KBM-7 (cell line): ENCODE data around the gene C5orf46.

ENCODE experiments used
- DNase-seq: peaks from one replicate; pipeline ENCODE4 v3.0.0-alpha.2; 2015
- in situ Hi-C: fragments of 300-500 bp; cut with MboI; formaldehyde crosslinking; loops from 2 replicates; pipeline ENCODE4 v1.14.3; 2020; ENCODE audit warnings: low sequenced_read_pairs, low pct_unique_long_range_greater_than_20kb, mixed read lengths

Gene C5orf46

DNA sequence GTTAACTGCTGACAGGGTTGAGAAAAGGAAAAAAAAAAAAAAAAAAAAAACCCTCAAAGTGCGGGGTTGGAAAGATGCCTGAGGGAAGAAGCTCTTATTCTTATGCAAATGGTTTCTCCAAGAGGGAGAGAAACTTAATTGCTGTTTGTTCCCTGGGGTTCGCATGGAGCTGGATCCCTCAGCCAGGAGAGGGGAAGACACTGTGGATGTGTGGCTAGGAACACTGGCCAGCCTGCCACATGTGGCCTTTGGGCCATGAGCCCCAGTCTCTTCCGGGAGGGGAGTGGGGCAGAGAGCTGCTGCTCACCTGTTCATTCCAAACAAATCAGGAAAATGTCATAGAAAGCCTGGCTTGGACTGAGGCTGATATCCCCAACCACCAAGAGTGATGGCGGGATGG lies 37.2 kb downstream of the C5orf46 start:
- in situ Hi-C loops = no loop called here
- no peak for DNase-seq

- in situ Hi-C loops = no loop called here
- no peak for DNase-seq
Observed at GRCh38 chr5:147863454-147864158, 42.7 kb downstream of the C5orf46 start.

GRCh38 chr5:147860641-147861025 lies 45.7 kb downstream of the C5orf46 start:
- DNase-seq = no peak
- in situ Hi-C loops = no loop called here

DNA sequence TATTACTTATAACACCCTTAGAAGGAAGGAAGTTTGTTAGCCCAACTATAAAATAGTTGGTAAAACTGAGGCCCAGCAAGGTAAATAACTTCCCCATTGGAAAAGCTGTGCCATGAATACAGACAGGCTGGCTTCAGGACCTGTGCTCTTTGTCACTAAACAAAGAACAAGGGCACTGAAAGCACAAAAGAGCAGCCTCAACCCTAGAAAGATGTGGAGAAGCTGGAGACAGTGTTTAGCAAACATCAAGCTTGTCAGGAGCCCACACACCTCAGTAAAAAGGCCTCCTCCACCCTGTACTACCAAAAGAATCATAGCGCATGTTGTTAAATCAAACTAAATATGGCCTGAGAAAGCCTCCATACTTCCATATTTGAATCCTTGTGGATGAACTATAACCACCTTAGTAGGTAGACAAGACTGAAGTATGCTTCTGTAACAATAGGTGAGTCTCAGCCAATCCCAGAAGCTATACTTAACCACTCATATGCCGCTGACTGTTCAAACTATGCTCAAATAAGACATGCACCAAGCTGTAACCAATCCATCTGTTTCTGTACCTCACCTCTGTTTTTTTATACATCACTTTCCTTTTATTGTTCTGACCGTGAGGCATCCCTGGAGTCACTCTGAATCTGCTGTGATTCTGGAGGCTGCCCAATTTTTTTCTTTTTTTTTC lies 46.2 kb downstream of the C5orf46 start:
- no peak for DNase-seq
- in situ Hi-C loops = no loop called here

DNA sequence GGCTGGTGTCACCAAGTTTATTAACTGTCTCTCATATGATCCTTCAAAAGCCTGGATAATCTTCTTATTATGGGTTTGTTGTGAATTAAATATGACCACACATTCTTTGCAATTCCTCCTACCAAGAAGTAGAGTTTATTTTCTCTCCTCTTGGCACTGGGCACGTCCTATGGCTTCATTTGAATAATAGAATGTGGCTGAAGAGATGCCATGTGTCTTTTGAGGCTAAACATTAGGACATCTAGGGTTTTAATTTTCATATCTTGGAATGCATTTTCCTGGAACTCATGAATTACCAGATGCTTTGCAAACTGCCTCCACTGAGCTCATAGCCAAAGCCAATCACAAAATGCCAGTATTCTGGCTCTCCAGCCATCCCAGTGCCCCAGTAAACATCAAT lies 47.8 kb downstream of the C5orf46 start:
- no peak for DNase-seq
- in situ Hi-C loops = no loop called here

- peak; percentile 57 for DNase-seq
- in situ Hi-C loops = no loop called here
Observed at GRCh38 chr5:147857302-147858129, 48.8 kb downstream of the C5orf46 start.

DNA sequence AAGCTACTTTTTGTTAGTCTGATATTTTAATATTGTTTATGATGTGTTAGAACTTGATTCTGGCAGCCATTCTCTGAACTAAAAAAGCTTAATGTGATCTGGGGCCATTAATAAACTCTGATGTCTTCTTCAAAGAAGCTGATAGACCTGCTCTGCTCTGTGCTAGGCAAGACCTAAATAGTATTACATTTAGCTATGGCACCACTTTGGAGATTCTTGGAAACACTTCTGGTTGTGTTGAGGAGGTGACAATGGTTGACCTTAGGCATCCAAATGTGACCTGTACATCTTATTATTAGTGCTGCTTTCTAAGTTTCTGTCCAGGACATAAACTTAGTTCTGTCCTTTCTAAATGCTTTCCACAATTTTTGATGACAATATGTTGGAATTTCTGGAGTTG lies 49.5 kb downstream of the C5orf46 start:
- DNase-seq = no peak
- in situ Hi-C loops = no loop called here

DNA sequence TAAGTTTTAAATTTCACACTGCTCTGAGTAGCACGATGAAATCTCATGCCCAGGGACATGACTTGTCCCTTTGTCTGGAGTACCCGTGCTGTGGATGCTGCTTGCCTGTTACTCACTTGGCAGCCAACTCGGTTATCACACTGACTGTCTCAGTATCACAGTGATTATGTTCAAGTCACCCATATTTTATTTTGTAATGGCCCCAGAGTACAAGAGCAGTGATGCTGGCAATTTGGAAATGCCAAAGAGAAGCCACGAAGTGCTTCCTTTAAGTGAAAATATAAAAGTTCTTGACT lies 50.6 kb downstream of the C5orf46 start:
- no peak for DNase-seq
- in situ Hi-C loops = no loop called here

DNA sequence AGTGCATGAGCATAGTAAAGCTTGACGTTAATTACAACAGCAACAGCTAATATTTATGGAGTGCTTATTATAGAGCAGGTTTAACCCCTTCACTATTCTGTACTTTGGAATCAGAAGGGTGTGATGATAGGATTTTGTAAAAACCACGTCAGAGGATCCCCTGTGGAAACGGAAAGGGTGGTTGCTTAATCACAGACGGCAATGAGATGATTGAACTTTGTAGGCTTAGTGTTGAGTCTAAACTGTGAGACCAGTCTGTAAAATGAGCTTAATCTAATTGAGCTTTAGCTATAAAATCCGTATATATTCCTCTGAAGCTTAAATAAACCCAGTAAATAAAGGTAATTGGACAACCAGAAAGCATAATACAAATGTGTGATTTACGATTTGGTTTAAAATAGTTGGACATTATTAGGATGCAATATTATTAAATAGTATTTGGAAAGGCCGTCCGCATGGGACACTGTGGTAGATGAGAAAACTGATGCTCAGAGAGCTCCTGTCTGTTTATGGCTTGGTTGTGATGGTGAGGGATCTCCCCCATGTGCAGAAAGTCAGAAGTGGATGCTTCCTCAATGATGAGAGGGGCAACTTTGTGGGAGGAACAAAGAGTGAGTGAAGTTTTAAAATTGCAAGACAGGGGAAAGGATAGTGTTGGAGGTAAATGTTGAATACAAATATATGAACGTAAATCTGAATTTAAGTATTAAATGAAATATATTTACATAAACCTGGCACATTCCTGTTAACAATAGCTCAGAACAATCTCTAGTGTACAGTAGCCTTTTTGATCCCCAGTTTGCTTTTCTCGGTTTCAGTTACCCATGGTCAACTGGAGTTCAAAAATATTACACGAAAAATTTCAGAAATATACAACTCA lies 51.2 kb downstream of the C5orf46 start:
- no peak for DNase-seq
- in situ Hi-C loops = no loop called here

GRCh38 chr5:147854331-147854730 lies 52.0 kb downstream of the C5orf46 start:
- DNase-seq = no peak
- in situ Hi-C loops = no loop called here

GRCh38 chr5:147853372-147853987 lies 52.9 kb downstream of the C5orf46 start:
- in situ Hi-C loops = no loop called here
- DNase-seq = no peak

DNA sequence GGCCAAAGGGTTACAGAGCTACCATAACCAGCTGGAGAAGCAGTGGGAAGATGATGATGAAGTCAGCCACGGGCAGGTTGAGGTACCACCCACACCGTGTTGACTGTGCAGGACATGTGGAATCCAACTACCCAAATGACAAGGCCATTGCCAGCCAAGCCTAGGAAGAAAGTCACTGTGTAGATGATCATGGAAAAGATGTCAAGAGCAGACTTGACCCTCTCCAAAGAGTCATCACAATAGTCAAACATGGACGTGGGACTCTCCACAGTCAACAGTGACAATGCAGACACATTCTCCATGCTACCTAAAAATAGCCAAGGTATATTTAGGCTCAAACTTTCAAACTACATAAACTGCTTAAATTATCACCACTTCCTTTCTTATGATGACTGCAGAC lies 54.0 kb downstream of the C5orf46 start:
- no peak for DNase-seq
- in situ Hi-C loops = no loop called here

DNA sequence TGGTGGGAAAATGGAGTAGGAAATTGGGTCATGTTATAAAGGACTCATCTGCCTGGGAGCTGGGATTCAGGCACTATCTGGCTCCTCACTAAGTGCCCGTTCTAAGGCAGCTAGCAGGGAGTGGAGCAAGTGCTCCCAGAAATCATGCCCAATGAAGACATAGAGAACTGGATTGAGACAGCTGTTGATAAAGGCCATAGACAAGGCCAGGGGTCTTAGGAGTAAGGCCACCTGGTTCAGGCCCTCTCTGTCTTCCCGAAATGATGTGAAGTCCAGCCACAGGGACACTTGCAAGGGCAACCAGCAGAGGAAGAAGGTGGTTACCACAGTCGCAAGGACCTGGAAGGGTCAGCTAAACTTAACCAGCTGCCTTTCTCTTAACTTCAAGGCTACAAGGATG lies 54.8 kb downstream of the C5orf46 start:
- no peak for DNase-seq
- in situ Hi-C loops = no loop called here

GRCh38 chr5:147849226-147849625 lies 57.1 kb downstream of the C5orf46 start:
- in situ Hi-C loops = no loop called here
- no peak for DNase-seq

- DNase-seq = no peak
- in situ Hi-C loops = no loop called here
Observed at GRCh38 chr5:147845618-147846017, 60.7 kb downstream of the C5orf46 start.

GRCh38 chr5:147844846-147845245 lies 61.5 kb downstream of the C5orf46 start:
- in situ Hi-C loops = no loop called here
- no peak for DNase-seq

DNA sequence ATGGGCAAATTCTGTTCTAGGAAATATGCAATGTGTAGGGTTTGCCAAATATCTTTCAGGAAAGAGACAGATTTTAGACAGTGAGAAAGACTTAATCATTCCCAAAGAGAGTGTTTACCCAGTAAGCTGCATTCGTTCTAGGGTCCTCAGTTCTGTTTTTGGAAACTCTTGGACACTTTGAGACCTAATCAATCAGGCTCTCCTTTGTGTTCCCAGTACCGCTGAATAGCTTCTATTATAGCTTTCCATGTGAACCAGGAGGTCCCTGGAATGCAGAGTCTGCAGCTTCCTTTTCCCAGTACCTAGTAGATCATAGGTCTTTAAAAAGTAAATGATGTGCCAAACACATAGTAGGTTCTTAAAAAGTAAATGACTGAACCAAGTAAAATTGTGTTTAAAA lies 63.5 kb downstream of the C5orf46 start:
- in situ Hi-C loops = no loop called here
- no peak for DNase-seq
